ENCODE measurements around the gene CAPN8. TPM values are rescaled to one million over a fixed set of nuclear protein-coding genes. Genes with fewer than 3 reads are reported as not detected.
A peak's percentile ranks its signal among the peaks of the same experiment; 100 is the strongest.

The CAPN8 gene
- polyA plus RNA-seq, 1 of the 3 experiments (the other 2 are of a cell fraction), result not detected

- H3F3A ChIP-seq (replicated peaks; ENCODE audit: insufficient read depth), result no peaks in the 10 kb centered on the region
- no peaks in the 10 kb centered on the region for H3K9me3 ChIP-seq
- DNase-seq, result peak; percentile 50
- no peak overlapping the region for H2AFZ ChIP-seq (ENCODE audit: low read depth)
- ChIA-PET CTCF (interaction anchor here (0.6 to 1.3 kb wide), 2 partner anchors 64 to 86 kb away, joined by 3 to 4 read pairs; no protein-coding TSS in a partner anchor), POLR2A (no interaction called here)
- H3K9ac ChIP-seq, result no peak overlapping the region
- TF ChIP-seq TAF1 (IDR thresholded peaks at IDR 0.05; ENCODE audit: borderline replicate concordance, low read depth, low read length), result no peak
- no peaks in the 10 kb centered on the region for H3K36me3 ChIP-seq (replicated peaks in 1 of 2; ENCODE audit: control insufficient read depth in 1 of 2, insufficient read depth in 2 of 2, low read length in 1 of 2)
- H3K9me2 ChIP-seq, result no peaks in the 10 kb centered on the region
- peaks cover 0 to 7% of the 10 kb centered on the region in 2 experiments; a peak in 1 of 4 replicates for H3K4me1 ChIP-seq (ENCODE audit: control insufficient read depth in 1 of 2, insufficient read depth in 2 of 2, low read depth in 1 of 2, low read length in 1 of 2)
- H3K27ac ChIP-seq (ENCODE audit: low read depth in 2 of 2, low read length in 1 of 2), result no peak overlapping the region
- H3K4me3 ChIP-seq (ENCODE audit: low read depth in 2 of 2, low read length in 1 of 2), result no peak overlapping the region
- no peak overlapping the region for H3K4me2 ChIP-seq
- H3K79me2 ChIP-seq (ENCODE audit: insufficient read depth), result no peaks in the 10 kb centered on the region
- H3K27me3 ChIP-seq (ENCODE audit: insufficient read depth), result no peaks in the 10 kb centered on the region; the same call in 1 of the 2 replicates
- 43% methylated on average over 9 of the region's 9 CpGs for WGBS (ENCODE audit: low lambda C conversion rate)
- no peaks in the 10 kb centered on the region for H4K20me1 ChIP-seq (ENCODE audit: insufficient read depth)
These were observed 45.1 kb downstream of the CAPN8 start for GRCh38 chr1:223620297-223620897.

GRCh38 chr1:223618680-223619079 lies 46.8 kb downstream of the CAPN8 start:
- Histone ChIP-seq H3K4me1 (ENCODE audit: control insufficient read depth in 1 of 2, insufficient read depth in 2 of 2, low read depth in 1 of 2, low read length in 1 of 2) (peaks cover 0 to 7% of the 10 kb centered on the region in 2 experiments; a peak in 1 of 4 replicates), H3K36me3 (replicated peaks in 1 of 2; ENCODE audit: control insufficient read depth in 1 of 2, insufficient read depth in 2 of 2, low read length in 1 of 2) (no peaks in the 10 kb centered on the region), H2AFZ (ENCODE audit: low read depth) (no peak overlapping the region), H3K4me3 (ENCODE audit: low read depth in 2 of 2, low read length in 1 of 2) (no peak overlapping the region), H3F3A (replicated peaks; ENCODE audit: insufficient read depth) (no peaks in the 10 kb centered on the region), H3K27me3 (ENCODE audit: insufficient read depth) (no peaks in the 10 kb centered on the region; the same call in 1 of the 2 replicates), H3K27ac (ENCODE audit: low read depth in 2 of 2, low read length in 1 of 2) (no peak overlapping the region), H3K9ac (no peak overlapping the region), H3K79me2 (ENCODE audit: insufficient read depth) (no peaks in the 10 kb centered on the region), H3K4me2 (no peak overlapping the region), H4K20me1 (ENCODE audit: insufficient read depth) (no peaks in the 10 kb centered on the region), H3K9me3 (no peaks in the 10 kb centered on the region), H3K9me2 (no peaks in the 10 kb centered on the region)
- POLR2A ChIA-PET, result no interaction called here
- WGBS (ENCODE audit: low lambda C conversion rate), result 46% methylated on average over 5 of the region's 5 CpGs
- no peak for DNase-seq
- TF ChIP-seq EZH2phosphoT487 (IDR thresholded peaks at IDR 0.05; ENCODE audit: borderline replicate concordance, low read depth) (no peak), YY1 (IDR thresholded peaks at IDR 0.05; ENCODE audit: low read depth) (no peak), GATA2 (CRISPR knock-in tag; IDR thresholded peaks at IDR 0.05) (no peak), ZBTB33 (IDR thresholded peaks at IDR 0.05; ENCODE audit: borderline replicate concordance, low read depth) (no peak), SIN3A (IDR thresholded peaks at IDR 0.05; ENCODE audit: borderline replicate concordance, low read depth, low read length) (no peak), MXI1 (IDR thresholded peaks at IDR 0.05; ENCODE audit: low read depth, low read length) (no peak), CHD2 (IDR thresholded peaks at IDR 0.05; ENCODE audit: low read length, partially characterized antibody) (no peak), REST (IDR thresholded peaks at IDR 0.05; ENCODE audit: low read depth, low read length) (no peak), POLR2AphosphoS5 (IDR thresholded peaks at IDR 0.05; ENCODE audit: low read depth, low read length) (no peak), MAX (IDR thresholded peaks at IDR 0.05; ENCODE audit: low read depth) (no peak), NRF1 (IDR thresholded peaks at IDR 0.05; ENCODE audit: low read depth, low read length) (no peak), JUND (IDR thresholded peaks at IDR 0.05) (no peak), GABPA (IDR thresholded peaks at IDR 0.05; ENCODE audit: low read depth) (no peak), TEAD4 (IDR thresholded peaks at IDR 0.05; ENCODE audit: borderline replicate concordance, insufficient read depth) (no peak), TCF12 (IDR thresholded peaks at IDR 0.05) (no peak), SMC3 (IDR thresholded peaks at IDR 0.05; ENCODE audit: low read depth, low read length) (no peak), RCOR1 (IDR thresholded peaks at IDR 0.05; ENCODE audit: low read length) (no peak), FOSL2 (IDR thresholded peaks at IDR 0.05; ENCODE audit: borderline replicate concordance, low read depth) (no peak), FOXM1 (IDR thresholded peaks at IDR 0.05; ENCODE audit: low read depth) (no peak)
- CTCF ChIA-PET, result interaction anchor here (0.9 to 1.0 kb wide), 3 partner anchors 13 to 485 kb away, joined by 3 to 4 read pairs (median 4); no protein-coding TSS in a partner anchor

Data from SK-N-SH (cell line).